Kidney (tissue), 14 donors: ENCODE results near the gene PLSCR1. TPM values are rescaled to one million over a fixed set of nuclear protein-coding genes. Genes with fewer than 3 reads are reported as not detected.

Experiments
- DNase-seq, 5 donors: peaks; one replicate each; pipeline ENCODE4 v3.0.0-alpha.2; 2013 to 2020
- FAIRE-seq: peaks from 2 replicates; lab custom pipeline; 2012; peaks lifted over from hg19 to GRCh38; lab: Jason Lieb, UNC
- H3K27ac ChIP-seq, 2 donors: one replicate each; pipeline ENCODE4 v1.7.0; 2013; ENCODE audit warnings: low read depth in 2 of 2, low read length in 2 of 2, inconsistent platforms in 1 of 2
- H3K27me3 ChIP-seq: one replicate; pipeline ENCODE4 v1.7.1; 2013; ENCODE audit warnings: low read length, inconsistent platforms; ENCODE audit not compliant: control insufficient read depth, insufficient read depth
- H3K36me3 ChIP-seq, 3 donors: one replicate each; pipeline versions ENCODE4 v1.7.0 to v1.7.1; 2013; ENCODE audit warnings: low read length in 3 of 3, control low read depth in 1 of 3, inconsistent platforms in 1 of 3; ENCODE audit not compliant: insufficient read depth in 3 of 3, control insufficient read depth in 2 of 3
- H3K4me1 ChIP-seq, 3 donors: one replicate each; pipeline versions ENCODE4 v1.7.0 to v1.7.1; 2013; ENCODE audit warnings: low read length in 3 of 3, inconsistent platforms in 1 of 3, low read depth in 1 of 3; ENCODE audit not compliant: control insufficient read depth in 2 of 3, insufficient read depth in 2 of 3
- H3K4me3 ChIP-seq, 3 donors: one replicate each; pipeline versions ENCODE4 v1.7.0 to v1.8.1; 2013; ENCODE audit warnings: low read length in 3 of 3, control low read depth in 1 of 3, inconsistent platforms in 1 of 3
- H3K9ac ChIP-seq, 3 donors: one replicate each; pipeline versions ENCODE4 v1.7.0 to v1.7.1; 2013; ENCODE audit warnings: low read length in 3 of 3, control low read depth in 1 of 3, inconsistent platforms in 1 of 3
- H3K9me3 ChIP-seq, 3 donors: one replicate each; pipeline versions ENCODE4 v1.7.0 to v1.7.1; 2013; ENCODE audit warnings: low read length in 3 of 3, control low read depth in 1 of 3, inconsistent platforms in 1 of 3; ENCODE audit not compliant: control insufficient read depth in 2 of 3, insufficient read depth in 1 of 3
- CTCF ChIP-seq: IDR thresholded peaks from 3 replicates; pipeline ENCODE4 v1.5.1; 2012; ENCODE audit warnings: mild to moderate bottlenecking, moderate library complexity, borderline replicate concordance; ENCODE audit not compliant: insufficient read depth; ENCODE audit errors: extremely low read depth
- intact Hi-C: fragments of 100-400 bp; cut with DNase I; formaldehyde crosslinking; loops from one replicate; pipeline ENCODE4 v1.11.1; 2022
- polyA plus RNA-seq: library from polyadenylated mRNA; stranded (reverse); fragments of 350-450 nt; fragmentation: Illumina TruSeq; extraction: RNeasy Lipid Tissue Mini Kit (QIAGEN cat#74804); gene quantifications from one replicate; pipeline ENCODE4 v1.2.3, GENCODE V29; 2014; ENCODE audit warnings: low read depth, low replicate concordance; ENCODE audit not compliant: insufficient read depth
- total RNA-seq: library from RNA; stranded (reverse); fragmentation: NEBNext Ultra II Directional; extraction: Animal tissue kit (Norgen Biotek cat#: 25700); gene quantifications from one replicate; pipeline ENCODE4 v1.2.1, GENCODE V29; 2021
- donor health status: control.
- donor health status: control.
- donor health status: control.
- donor health status: control.
- donor health status: control.
- donor health status: DM: yes; HTN: yes; CAD: no.
- donor health status: Normal renal cell carcinoma (clear cell type).

Gene PLSCR1
- total and polyA plus RNA-seq, 2 donors from 2014 or later: 53.5 to 266 TPM

- DNase-seq (no peak), FAIRE-seq (no peak)
- intact Hi-C loops: no loop called here
- H3K9ac ChIP-seq: no peak overlapping the region
- H3K27me3 ChIP-seq: no peaks in the 10 kb centered on the region
- no peak overlapping the region for H3K4me3 ChIP-seq
- no peaks in the 10 kb centered on the region for H3K4me1 ChIP-seq
- TF ChIP-seq CTCF: no peak
- H3K27ac ChIP-seq: no peak overlapping the region
- H3K9me3 ChIP-seq: no peaks in the 10 kb centered on the region
- peaks cover 0 to 14% (median 0%) of the 10 kb centered on the region in 3 donors for H3K36me3 ChIP-seq
Measured at GRCh38 chr3:146521394-146521793, 23.0 kb downstream of the PLSCR1 start.

DNA sequence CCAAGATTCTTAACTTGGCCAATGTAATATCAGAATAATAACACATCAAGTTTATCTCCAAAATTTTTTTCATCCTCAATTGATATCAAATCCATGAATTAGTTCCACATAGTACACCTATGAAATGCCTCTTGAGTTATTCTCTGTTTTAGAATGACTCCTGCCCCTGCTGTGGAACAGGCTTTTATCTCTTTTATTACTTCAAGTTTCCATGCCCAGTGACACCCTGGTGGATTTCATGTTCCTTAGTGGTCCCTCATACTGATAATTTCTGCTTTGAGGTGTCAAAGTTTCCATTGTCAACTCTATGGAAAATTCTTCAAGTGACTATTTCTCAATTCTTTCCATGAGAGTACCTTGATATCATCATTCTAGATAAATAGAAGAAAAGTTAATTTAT, 24.6 kb downstream of the PLSCR1 start:
- TF ChIP-seq CTCF: no peak
- DNase-seq: no peak
- intact Hi-C loops: no loop called here
- no peak for FAIRE-seq
- Histone ChIP-seq H3K4me1 (no peaks in the 10 kb centered on the region), H3K27me3 (no peaks in the 10 kb centered on the region), H3K36me3 (peaks cover 0 to 12% (median 0%) of the 10 kb centered on the region in 3 donors), H3K4me3 (no peak overlapping the region), H3K9me3 (no peaks in the 10 kb centered on the region), H3K27ac (no peak overlapping the region), H3K9ac (no peak overlapping the region)

GRCh38 chr3:146517684-146518435, 26.5 kb downstream of the PLSCR1 start:
- Histone ChIP-seq H3K36me3 (peaks cover 0 to 11% (median 0%) of the 10 kb centered on the region in 3 donors), H3K27ac (no peak overlapping the region)

More at GRCh38 chr3:146517684-146518435, 26.5 kb downstream of the PLSCR1 start:
- peaks cover 0 to 6% (median 5%) of the 10 kb centered on the region in 3 donors for H3K4me1 ChIP-seq
- FAIRE-seq (no peak), DNase-seq (no peak)
- no peak overlapping the region for H3K4me3 ChIP-seq
- no peaks in the 10 kb centered on the region for H3K9me3 ChIP-seq
- TF ChIP-seq CTCF: no peak
- intact Hi-C loops: no loop called here
- no peaks in the 10 kb centered on the region for H3K27me3 ChIP-seq
- H3K9ac ChIP-seq: no peak overlapping the region
